HG03378 (cell line): ENCODE data around the gene MICAL2.
A peak's percentile ranks its signal among the peaks of the same experiment; 100 is the strongest.

Experiments used
- ATAC-seq: cut with Tn5 transposase; IDR thresholded peaks from one replicate; pipeline ENCODE4 v1.9.1; 2021; ENCODE audit warnings: mild to moderate bottlenecking, moderate library complexity; ENCODE audit not compliant: unreplicated experiment

MICAL2 gene

GRCh38 chr11:12183827-12184620, 73.6 kb downstream of the MICAL2 start:
- no peak for ATAC-seq

GRCh38 chr11:12184699-12185098, 74.3 kb downstream of the MICAL2 start:
- no peak for ATAC-seq

GRCh38 chr11:12185106-12185690, 74.8 kb downstream of the MICAL2 start:
- no peak for ATAC-seq

GRCh38 chr11:12185914-12186313, 75.5 kb downstream of the MICAL2 start:
- no peak for ATAC-seq

- no peak for ATAC-seq
Measured at GRCh38 chr11:12186701-12187100, 76.3 kb downstream of the MICAL2 start.

GRCh38 chr11:12187399-12187798, 77.0 kb downstream of the MICAL2 start:
- ATAC-seq = no peak

- ATAC-seq = peak; percentile 84
Measured at GRCh38 chr11:12188548-12189317, 78.3 kb downstream of the MICAL2 start.

- ATAC-seq = no peak
Measured at GRCh38 chr11:12189543-12190235, 79.3 kb downstream of the MICAL2 start.

- no peak for ATAC-seq
Measured at GRCh38 chr11:12190511-12190910, 80.1 kb downstream of the MICAL2 start.

- no peak for ATAC-seq
Measured at GRCh38 chr11:12192794-12193514, 82.6 kb downstream of the MICAL2 start.

- ATAC-seq = no peak
Measured at GRCh38 chr11:12193515-12194336, 83.3 kb downstream of the MICAL2 start.

GRCh38 chr11:12195768-12196167, 85.4 kb downstream of the MICAL2 start:
- ATAC-seq = peak; percentile 77

- no peak for ATAC-seq
Measured at GRCh38 chr11:12196308-12196707, 85.9 kb downstream of the MICAL2 start.

GRCh38 chr11:12196872-12197271, 86.5 kb downstream of the MICAL2 start:
- ATAC-seq = no peak

- ATAC-seq = no peak
Measured at GRCh38 chr11:12198251-12199222, 88.1 kb downstream of the MICAL2 start.

GRCh38 chr11:12199231-12199948, 89.0 kb downstream of the MICAL2 start:
- ATAC-seq = no peak

GRCh38 chr11:12200279-12200990, 90.0 kb downstream of the MICAL2 start:
- no peak for ATAC-seq
